Trophoblast cell (in vitro differentiated cells and primary cell): ENCODE measurements around the gene DLL3.
A peak's percentile ranks its signal among the peaks of the same experiment; 100 is the strongest.

Source experiments
- DNase-seq, 2 donors: peaks; one replicate each; pipeline ENCODE4 v3.0.0-alpha.2; 2016
- H2AFZ ChIP-seq: 2 replicates; pipeline ENCODE4 v1.6.1; 2013; ENCODE audit warnings: low read length, moderate library complexity, mild to moderate bottlenecking; ENCODE audit not compliant: insufficient read depth, poor library complexity
- H2AK5ac ChIP-seq: 2 replicates; pipeline ENCODE4 v1.6.1; 2013; ENCODE audit warnings: mild to moderate bottlenecking, low read length
- H2BK120ac ChIP-seq: 2 replicates; pipeline ENCODE4 v1.6.1; 2013; ENCODE audit warnings: low read length, mild to moderate bottlenecking, moderate library complexity; ENCODE audit not compliant: insufficient read depth, poor library complexity
- H2BK12ac ChIP-seq: 2 replicates; pipeline ENCODE4 v1.6.1; 2013; ENCODE audit warnings: mild to moderate bottlenecking, low read length, moderate library complexity
- H2BK5ac ChIP-seq: 2 replicates; pipeline ENCODE4 v1.6.1; 2013; ENCODE audit warnings: low read length, low read depth, moderate library complexity, mild to moderate bottlenecking; ENCODE audit not compliant: poor library complexity
- H3K14ac ChIP-seq: 2 replicates; pipeline ENCODE4 v1.6.1; 2013; ENCODE audit warnings: mild to moderate bottlenecking, low read length
- H3K18ac ChIP-seq: 2 replicates; pipeline ENCODE4 v1.6.1; 2013; ENCODE audit warnings: mild to moderate bottlenecking, low read length
- H3K23ac ChIP-seq: 2 replicates; pipeline ENCODE4 v1.6.1; 2013; ENCODE audit warnings: low read length
- H3K27ac ChIP-seq: 2 replicates; pipeline ENCODE4 v1.5.1; 2013; ENCODE audit warnings: low read depth, mild to moderate bottlenecking, inconsistent platforms, low read length, moderate library complexity
- H3K27me3 ChIP-seq: 2 replicates; pipeline ENCODE4 v1.6.1; 2013; ENCODE audit warnings: inconsistent platforms, mild to moderate bottlenecking, low read length, moderate library complexity; ENCODE audit not compliant: insufficient read depth
- H3K36me3 ChIP-seq, 2 experiments: 1 replicate in 1 of 2; 2 replicates in 1 of 2; pipeline ENCODE4 v1.6.1; 2013; ENCODE audit warnings: low read length in 2 of 2, mild to moderate bottlenecking in 2 of 2, moderate library complexity in 1 of 2; ENCODE audit not compliant: insufficient read depth in 2 of 2, control insufficient read depth in 1 of 2
- H3K4ac ChIP-seq: 2 replicates; pipeline ENCODE4 v1.6.1; 2013; ENCODE audit warnings: low read depth, mild to moderate bottlenecking, low read length, moderate library complexity
- H3K4me1 ChIP-seq, 2 experiments: 1 replicate in 1 of 2; 2 replicates in 1 of 2; pipeline ENCODE4 v1.6.1; 2013; ENCODE audit warnings: low read length in 2 of 2, mild to moderate bottlenecking in 2 of 2, moderate library complexity in 1 of 2; ENCODE audit not compliant: insufficient read depth in 2 of 2, control insufficient read depth in 1 of 2
- H3K4me2 ChIP-seq: 2 replicates; pipeline ENCODE4 v1.6.1; 2013; ENCODE audit warnings: inconsistent platforms, mild to moderate bottlenecking, low read length, moderate library complexity
- H3K4me3 ChIP-seq: 2 replicates; pipeline ENCODE4 v1.5.1; 2013; ENCODE audit warnings: mild to moderate bottlenecking, low read depth, low read length, inconsistent platforms
- H3K79me1 ChIP-seq: one replicate; pipeline ENCODE4 v1.6.1; 2013; ENCODE audit warnings: low read length
- H3K79me2 ChIP-seq: 2 replicates; pipeline ENCODE4 v1.6.1; 2013; ENCODE audit warnings: low read length, mild to moderate bottlenecking; ENCODE audit not compliant: control insufficient read depth, insufficient read depth, poor library complexity
- H3K9ac ChIP-seq: 2 replicates; pipeline ENCODE4 v1.6.1; 2013; ENCODE audit warnings: mild to moderate bottlenecking, low read length
- H3K9me3 ChIP-seq: 2 replicates; pipeline ENCODE4 v1.6.1; 2013; ENCODE audit warnings: low read depth, mild to moderate bottlenecking, control low read depth, inconsistent platforms, low read length; ENCODE audit not compliant: insufficient read depth
- H4K12ac ChIP-seq: 2 replicates; pipeline ENCODE4 v1.6.1; 2013; ENCODE audit warnings: low read depth, mild to moderate bottlenecking, low read length, moderate library complexity
- H4K8ac ChIP-seq: 2 replicates; pipeline ENCODE4 v1.6.1; 2013; ENCODE audit warnings: low read depth, mild to moderate bottlenecking, low read length, moderate library complexity
- H4K91ac ChIP-seq: one replicate; pipeline ENCODE4 v1.6.1; 2013; ENCODE audit warnings: low read depth, mild to moderate bottlenecking, low read length, moderate library complexity
- WGBS: extraction: QIAGEN DNeasy Blood & Tissue Kit; methylation state at CpG from one replicate; pipeline ENCODE4 v1.1.7; 2013; ENCODE audit warnings: missing lambda C conversion rate; ENCODE audit not compliant: insufficient read length, insufficient coverage; ENCODE audit errors: extremely low coverage; 5-methylcytosine and 5-hydroxymethylcytosine counted together

DLL3 gene

DNA sequence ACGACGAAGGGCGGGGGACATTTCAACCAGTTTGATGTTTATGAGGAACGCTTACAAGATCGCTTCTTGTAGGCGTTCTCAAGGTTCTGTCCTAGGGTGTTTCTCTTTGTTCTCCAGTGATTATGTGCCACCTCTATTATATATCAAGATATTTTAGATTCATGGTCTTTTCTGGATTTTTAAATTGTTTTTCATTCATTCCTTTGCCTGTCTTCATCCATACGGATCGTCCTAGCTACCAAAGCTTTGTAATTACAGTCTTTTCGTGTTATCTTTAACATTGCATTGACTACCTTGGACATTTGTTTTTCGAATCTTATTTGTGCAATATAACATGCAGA, 41.6 kb downstream of the DLL3 start:
- Histone ChIP-seq H3K4me2 (no peak overlapping the region), H4K12ac (no peak overlapping the region), H2BK120ac (no peak overlapping the region), H3K36me3 (no peaks in the 10 kb centered on the region), H2BK5ac (no peak overlapping the region), H2AK5ac (no peak overlapping the region), H3K9ac (no peak overlapping the region), H3K27ac (no peak overlapping the region), H3K4ac (no peak overlapping the region), H3K14ac (no peak overlapping the region), H3K18ac (no peak overlapping the region), H3K79me1 (peaks cover 5% of the 10 kb centered on the region), H3K79me2 (peaks cover 2% of the 10 kb centered on the region), H3K4me1 (no peaks in the 10 kb centered on the region), H4K8ac (no peak overlapping the region), H3K23ac (no peak overlapping the region), H3K4me3 (no peak overlapping the region), H2AFZ (no peak overlapping the region), H4K91ac (no peak overlapping the region), H3K9me3 (no peaks in the 10 kb centered on the region), H2BK12ac (no peak overlapping the region), H3K27me3 (no peaks in the 10 kb centered on the region)
- no peak for DNase-seq
- no CpG with 5 or more reads among the region's 10 CpGs for WGBS

- no peak overlapping the region for H2AFZ ChIP-seq
- no peak overlapping the region for H3K4me3 ChIP-seq
- no peak overlapping the region for H2AK5ac ChIP-seq
- no CpG with 5 or more reads among the region's 2 CpGs for WGBS
- no peaks in the 10 kb centered on the region for H3K9me3 ChIP-seq
- H3K4ac ChIP-seq = no peak overlapping the region
- H3K79me2 ChIP-seq = peaks cover 2% of the 10 kb centered on the region
- H3K36me3 ChIP-seq = no peaks in the 10 kb centered on the region
- no peaks in the 10 kb centered on the region for H3K27me3 ChIP-seq
- H3K27ac ChIP-seq = no peak overlapping the region
- no peak overlapping the region for H2BK120ac ChIP-seq
- H3K23ac ChIP-seq = no peak overlapping the region
- H4K91ac ChIP-seq = no peak overlapping the region
- no peaks in the 10 kb centered on the region for H3K4me1 ChIP-seq
- H2BK12ac ChIP-seq = no peak overlapping the region
- no peak overlapping the region for H4K8ac ChIP-seq
- H2BK5ac ChIP-seq = no peak overlapping the region
- no peak overlapping the region for H4K12ac ChIP-seq
- peak in 1 of 2 donors; percentile 25 for DNase-seq
- no peak overlapping the region for H3K18ac ChIP-seq
- H3K4me2 ChIP-seq = no peak overlapping the region
- peaks cover 5% of the 10 kb centered on the region for H3K79me1 ChIP-seq
- no peak overlapping the region for H3K9ac ChIP-seq
- no peak overlapping the region for H3K14ac ChIP-seq
Measured at GRCh38 chr19:39542206-39542605, 43.5 kb downstream of the DLL3 start.

DNA sequence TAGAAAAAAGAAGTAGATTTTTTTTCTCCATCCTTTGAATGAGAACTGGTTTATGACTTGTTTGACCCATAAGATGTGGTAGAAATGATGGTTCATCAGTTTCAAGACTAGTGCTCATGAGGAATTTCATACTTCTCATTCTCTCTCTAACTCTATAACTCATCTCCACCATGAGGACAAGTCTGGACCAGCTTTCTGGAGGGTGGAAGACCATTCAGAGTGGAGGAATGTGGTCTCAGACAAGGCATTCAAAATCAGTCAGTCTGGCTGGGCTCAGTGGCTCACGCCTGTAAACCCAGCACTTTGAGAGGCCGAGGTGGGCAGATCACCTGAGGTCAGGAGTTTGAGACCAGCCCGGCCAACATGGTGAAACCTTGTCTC, 44.7 kb downstream of the DLL3 start:
- Histone ChIP-seq H3K14ac (no peak overlapping the region), H2BK5ac (no peak overlapping the region), H3K9ac (no peak overlapping the region), H2BK120ac (no peak overlapping the region), H2AFZ (no peak overlapping the region), H3K79me2 (peaks cover 2% of the 10 kb centered on the region), H3K4ac (no peak overlapping the region), H3K4me2 (no peak overlapping the region), H4K12ac (no peak overlapping the region), H3K27me3 (no peaks in the 10 kb centered on the region), H3K18ac (no peak overlapping the region), H4K91ac (no peak overlapping the region), H3K27ac (no peak overlapping the region), H3K23ac (no peak overlapping the region), H3K4me3 (no peak overlapping the region), H2BK12ac (no peak overlapping the region), H2AK5ac (no peak overlapping the region), H3K36me3 (no peaks in the 10 kb centered on the region), H3K79me1 (peaks cover 5% of the 10 kb centered on the region), H3K9me3 (no peaks in the 10 kb centered on the region), H3K4me1 (no peaks in the 10 kb centered on the region), H4K8ac (no peak overlapping the region)
- DNase-seq = peak; percentile 65 to 82
- no CpG with 5 or more reads among the region's 3 CpGs for WGBS

DNA sequence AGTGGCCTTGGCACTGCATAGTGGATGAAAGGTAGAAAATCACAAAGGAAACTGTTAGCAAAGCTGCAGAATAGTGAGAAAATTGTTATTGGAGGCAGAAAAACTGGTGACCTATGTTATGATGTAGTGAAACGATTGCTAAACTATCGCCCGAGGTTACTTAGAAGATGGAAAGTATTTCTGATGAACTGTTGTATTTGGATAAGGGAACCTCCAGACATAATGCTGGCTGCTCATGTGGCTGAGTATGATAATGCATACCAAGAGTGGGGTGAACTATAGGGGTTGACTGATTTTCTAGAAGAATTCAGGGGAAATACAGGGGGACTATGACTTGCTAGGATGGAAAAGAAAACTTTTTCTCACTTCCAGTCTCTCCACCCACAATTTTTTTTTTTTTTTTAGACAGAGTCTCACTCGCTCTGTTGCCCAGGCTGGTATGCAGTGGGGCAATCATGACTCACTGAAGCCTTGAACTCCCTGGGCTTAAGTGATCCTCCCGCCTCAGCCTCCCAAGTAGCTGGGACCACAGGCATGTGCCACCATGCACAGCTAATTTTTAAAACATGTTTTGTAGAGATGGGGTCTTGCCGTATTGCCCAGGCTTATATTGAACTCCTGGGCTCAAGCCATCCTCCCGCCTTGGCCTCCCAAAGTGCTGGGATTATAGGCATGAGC, 45.6 kb downstream of the DLL3 start:
- H3K4ac ChIP-seq = no peak overlapping the region
- no peak overlapping the region for H3K4me2 ChIP-seq
- no peak overlapping the region for H2AFZ ChIP-seq
- H4K91ac ChIP-seq = no peak overlapping the region
- H3K18ac ChIP-seq = no peak overlapping the region
- no CpG with 5 or more reads among the region's 7 CpGs for WGBS
- no peak overlapping the region for H3K23ac ChIP-seq
- no peaks in the 10 kb centered on the region for H3K4me1 ChIP-seq
- no peaks in the 10 kb centered on the region for H3K9me3 ChIP-seq
- H2AK5ac ChIP-seq = no peak overlapping the region
- H3K79me1 ChIP-seq = peaks cover 5% of the 10 kb centered on the region
- H2BK12ac ChIP-seq = no peak overlapping the region
- H3K27me3 ChIP-seq = no peaks in the 10 kb centered on the region
- H2BK5ac ChIP-seq = no peak overlapping the region
- H3K14ac ChIP-seq = no peak overlapping the region
- H3K4me3 ChIP-seq = no peak overlapping the region
- no peak overlapping the region for H3K27ac ChIP-seq
- H3K79me2 ChIP-seq = peaks cover 2% of the 10 kb centered on the region
- no peak overlapping the region for H4K12ac ChIP-seq
- DNase-seq = peak; percentile 85 to 95
- H3K9ac ChIP-seq = no peak overlapping the region
- H2BK120ac ChIP-seq = no peak overlapping the region
- H4K8ac ChIP-seq = no peak overlapping the region
- no peaks in the 10 kb centered on the region for H3K36me3 ChIP-seq
